GM21528 (cell line): ENCODE measurements around the gene KCNK2.

Experiments
- ATAC-seq: cut with Tn5 transposase; IDR thresholded peaks from one replicate; pipeline ENCODE4 v1.9.1; 2021; ENCODE audit warnings: mild to moderate bottlenecking, moderate library complexity; ENCODE audit not compliant: unreplicated experiment, low FRiP score

The KCNK2 gene

GRCh38 chr1:215082532-215083382 lies at the start of gene KCNK2:
Gene KCNK2 (plus strand): TSS chr1:215082737. CDS start chr1:215083386, 649 bp downstream.
- ATAC-seq, result no peak

- ATAC-seq, result no peak
Measured at GRCh38 chr1:215032911-215033526, 49.5 kb upstream of the KCNK2 start.

- no peak for ATAC-seq
Measured at GRCh38 chr1:215040190-215040589, 42.3 kb upstream of the KCNK2 start.

GRCh38 chr1:215043401-215043800 lies 39.1 kb upstream of the KCNK2 start:
- no peak for ATAC-seq

- ATAC-seq, result no peak
Measured at GRCh38 chr1:215044151-215044550, 38.4 kb upstream of the KCNK2 start.

- no peak for ATAC-seq
Measured at GRCh38 chr1:215045698-215046308, 36.7 kb upstream of the KCNK2 start.

GRCh38 chr1:215052256-215053015 lies 30.1 kb upstream of the KCNK2 start:
- no peak for ATAC-seq

- no peak for ATAC-seq
Measured at GRCh38 chr1:215054266-215054665, 28.3 kb upstream of the KCNK2 start.

GRCh38 chr1:215055281-215055935 lies 27.1 kb upstream of the KCNK2 start:
- no peak for ATAC-seq

- ATAC-seq, result no peak
Measured at GRCh38 chr1:215056584-215056983, 26.0 kb upstream of the KCNK2 start.

GRCh38 chr1:215059947-215060346 lies 22.6 kb upstream of the KCNK2 start:
- no peak for ATAC-seq

- ATAC-seq, result no peak
Measured at GRCh38 chr1:215064327-215064726, 18.2 kb upstream of the KCNK2 start.

- ATAC-seq, result no peak
Measured at GRCh38 chr1:215071078-215071477, 11.5 kb upstream of the KCNK2 start.

GRCh38 chr1:215076322-215076721 lies 6.2 kb upstream of the KCNK2 start:
- no peak for ATAC-seq

GRCh38 chr1:215079456-215079855 lies 3.1 kb upstream of the KCNK2 start:
- no peak for ATAC-seq

- ATAC-seq, result no peak
Measured at GRCh38 chr1:215081661-215082531, 641 bp upstream of the KCNK2 start.

- no peak for ATAC-seq
Measured at GRCh38 chr1:215083383-215083961, 935 bp downstream of the KCNK2 start.

- no peak for ATAC-seq
Measured at GRCh38 chr1:215084621-215085020, 2.1 kb downstream of the KCNK2 start.

- ATAC-seq, result no peak
Measured at GRCh38 chr1:215087603-215088002, 5.1 kb downstream of the KCNK2 start.
